ENCODE results near the gene NCAM2.

Gene NCAM2

DNA sequence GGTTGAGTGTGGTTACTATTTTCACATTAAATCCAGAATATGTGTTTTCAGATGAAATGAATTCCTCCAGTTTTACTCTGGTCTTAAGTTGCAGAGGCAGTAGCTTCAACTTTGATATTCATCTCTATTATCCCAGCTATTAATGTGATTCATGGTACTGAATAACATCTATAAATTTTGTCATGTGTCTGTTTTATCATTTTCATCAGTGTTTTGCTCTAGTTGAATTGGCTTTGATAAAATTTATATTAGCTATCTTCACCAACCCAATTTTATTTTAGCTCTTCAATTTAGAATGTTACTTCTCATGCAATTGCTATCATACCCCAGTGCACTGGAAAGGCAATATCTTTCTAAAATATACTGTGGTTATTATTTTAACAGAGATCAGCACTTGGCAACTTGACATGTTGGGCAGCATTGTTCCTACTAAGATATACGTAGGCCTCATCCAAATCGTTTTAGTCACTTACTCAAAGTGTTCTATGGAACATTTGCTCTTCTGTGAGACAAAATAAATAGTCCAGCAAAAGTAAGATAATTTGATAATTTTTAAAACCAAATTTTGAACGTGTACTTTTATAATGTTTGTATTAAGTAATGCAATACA lies 184.3 kb downstream of the NCAM2 start:
- Histone ChIP-seq H3K9ac (ENCODE audit: low read depth, low read length) (no peak overlapping the region), H3K36me3 (ENCODE audit: control insufficient read depth, insufficient read depth, low read length) (no peaks in the 10 kb centered on the region), H3K4me3 (ENCODE audit: low read depth, low read length) (no peak overlapping the region), H3K27me3 (ENCODE audit: control insufficient read depth, insufficient read depth, low read length) (no peaks in the 10 kb centered on the region), H3K9me3 (ENCODE audit: control insufficient read depth, insufficient read depth, low read length) (peaks cover 6% of the 10 kb centered on the region), H3K4me1 (ENCODE audit: control insufficient read depth, insufficient read depth, low read length) (no peaks in the 10 kb centered on the region)

GRCh38 chr21:21183092-21183491 lies 184.9 kb downstream of the NCAM2 start:
- Histone ChIP-seq H3K27me3 (ENCODE audit: control insufficient read depth, insufficient read depth, low read length) (no peaks in the 10 kb centered on the region), H3K9me3 (ENCODE audit: control insufficient read depth, insufficient read depth, low read length) (peaks cover 6% of the 10 kb centered on the region), H3K36me3 (ENCODE audit: control insufficient read depth, insufficient read depth, low read length) (no peaks in the 10 kb centered on the region), H3K4me3 (ENCODE audit: low read depth, low read length) (no peak overlapping the region), H3K9ac (ENCODE audit: low read depth, low read length) (no peak overlapping the region), H3K4me1 (ENCODE audit: control insufficient read depth, insufficient read depth, low read length) (no peaks in the 10 kb centered on the region)

- peaks cover 6% of the 10 kb centered on the region for H3K9me3 ChIP-seq (ENCODE audit: control insufficient read depth, insufficient read depth, low read length)
- H3K4me3 ChIP-seq (ENCODE audit: low read depth, low read length), result no peak overlapping the region
- no peaks in the 10 kb centered on the region for H3K27me3 ChIP-seq (ENCODE audit: control insufficient read depth, insufficient read depth, low read length)
- H3K9ac ChIP-seq (ENCODE audit: low read depth, low read length), result no peak overlapping the region
- no peaks in the 10 kb centered on the region for H3K4me1 ChIP-seq (ENCODE audit: control insufficient read depth, insufficient read depth, low read length)
- no peaks in the 10 kb centered on the region for H3K36me3 ChIP-seq (ENCODE audit: control insufficient read depth, insufficient read depth, low read length)
These were observed 186.7 kb downstream of the NCAM2 start for GRCh38 chr21:21184771-21185528.

GRCh38 chr21:21187579-21187978 lies 189.4 kb downstream of the NCAM2 start:
- no peaks in the 10 kb centered on the region for H3K27me3 ChIP-seq (ENCODE audit: control insufficient read depth, insufficient read depth, low read length)
- H3K4me3 ChIP-seq (ENCODE audit: low read depth, low read length), result no peak overlapping the region
- H3K4me1 ChIP-seq (ENCODE audit: control insufficient read depth, insufficient read depth, low read length), result no peaks in the 10 kb centered on the region
- H3K9ac ChIP-seq (ENCODE audit: low read depth, low read length), result no peak overlapping the region
- no peaks in the 10 kb centered on the region for H3K36me3 ChIP-seq (ENCODE audit: control insufficient read depth, insufficient read depth, low read length)
- peaks cover 6% of the 10 kb centered on the region for H3K9me3 ChIP-seq (ENCODE audit: control insufficient read depth, insufficient read depth, low read length)

GRCh38 chr21:21188513-21189195 lies 190.4 kb downstream of the NCAM2 start:
- Histone ChIP-seq H3K27me3 (ENCODE audit: control insufficient read depth, insufficient read depth, low read length) (no peaks in the 10 kb centered on the region), H3K9ac (ENCODE audit: low read depth, low read length) (no peak overlapping the region), H3K4me3 (ENCODE audit: low read depth, low read length) (no peak overlapping the region), H3K36me3 (ENCODE audit: control insufficient read depth, insufficient read depth, low read length) (no peaks in the 10 kb centered on the region), H3K9me3 (ENCODE audit: control insufficient read depth, insufficient read depth, low read length) (peaks cover 6% of the 10 kb centered on the region), H3K4me1 (ENCODE audit: control insufficient read depth, insufficient read depth, low read length) (no peaks in the 10 kb centered on the region)

DNA sequence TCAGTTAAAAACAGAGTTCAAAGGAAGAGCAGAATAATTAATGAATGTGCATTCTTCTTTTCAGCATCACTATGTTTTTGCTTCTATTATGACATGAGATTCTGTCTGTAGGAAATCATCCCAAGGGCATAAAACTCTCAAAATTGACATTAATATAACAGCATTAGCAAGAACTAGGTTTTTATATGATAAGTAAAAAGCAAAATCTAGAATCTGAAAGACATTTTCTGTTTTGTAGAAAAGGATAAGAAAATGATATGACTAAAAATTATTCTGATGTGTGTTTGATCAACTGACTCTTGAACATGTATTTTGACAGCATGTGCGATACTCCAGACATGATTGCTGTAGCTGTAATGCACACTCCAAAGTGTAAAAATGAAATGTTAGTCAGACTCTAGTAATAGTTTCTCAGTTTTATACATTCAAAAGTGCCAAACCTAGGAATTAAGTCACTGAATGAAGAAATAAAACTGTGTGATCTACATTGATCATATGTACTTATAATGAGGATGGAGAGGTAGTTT lies 197.3 kb downstream of the NCAM2 start:
- Histone ChIP-seq H3K27me3 (ENCODE audit: control insufficient read depth, insufficient read depth, low read length) (no peaks in the 10 kb centered on the region), H3K9me3 (ENCODE audit: control insufficient read depth, insufficient read depth, low read length) (peaks cover 3% of the 10 kb centered on the region), H3K36me3 (ENCODE audit: control insufficient read depth, insufficient read depth, low read length) (no peaks in the 10 kb centered on the region), H3K4me3 (ENCODE audit: low read depth, low read length) (no peak overlapping the region), H3K4me1 (ENCODE audit: control insufficient read depth, insufficient read depth, low read length) (no peaks in the 10 kb centered on the region), H3K9ac (ENCODE audit: low read depth, low read length) (no peak overlapping the region)

DNA sequence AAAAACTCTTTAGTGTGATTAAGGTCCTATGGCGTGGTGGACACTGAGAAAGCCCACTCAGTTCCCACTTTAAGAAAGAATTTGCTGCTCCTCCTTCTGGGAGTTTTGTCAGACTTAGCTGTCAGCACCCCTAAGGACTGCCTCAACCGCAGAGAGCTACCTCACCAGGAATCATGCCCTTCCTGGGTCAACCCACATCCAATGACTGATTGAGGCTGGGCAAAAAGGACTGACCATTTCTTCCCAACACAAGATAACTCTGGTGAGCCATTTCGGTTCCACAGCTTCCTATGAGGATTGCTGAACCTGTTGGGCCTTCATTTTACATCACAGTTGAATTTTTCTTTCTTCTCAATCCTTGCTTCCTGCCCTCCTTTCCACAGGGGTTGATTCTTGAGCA lies 197.9 kb downstream of the NCAM2 start:
- H3K4me3 ChIP-seq (ENCODE audit: low read depth, low read length), result no peak overlapping the region

GRCh38 chr21:21196848-21197247 lies 198.6 kb downstream of the NCAM2 start:
- no peaks in the 10 kb centered on the region for H3K36me3 ChIP-seq (ENCODE audit: control insufficient read depth, insufficient read depth, low read length)
- H3K4me1 ChIP-seq (ENCODE audit: control insufficient read depth, insufficient read depth, low read length), result no peaks in the 10 kb centered on the region
- no peak overlapping the region for H3K4me3 ChIP-seq (ENCODE audit: low read depth, low read length)
- no peak overlapping the region for H3K9ac ChIP-seq (ENCODE audit: low read depth, low read length)
- peaks cover 4% of the 10 kb centered on the region for H3K9me3 ChIP-seq (ENCODE audit: control insufficient read depth, insufficient read depth, low read length)
- H3K27me3 ChIP-seq (ENCODE audit: control insufficient read depth, insufficient read depth, low read length), result no peaks in the 10 kb centered on the region

More for the DNA sequence above, 197.9 kb downstream of the NCAM2 start:
- no peaks in the 10 kb centered on the region for H3K4me1 ChIP-seq (ENCODE audit: control insufficient read depth, insufficient read depth, low read length)
- peaks cover 3% of the 10 kb centered on the region for H3K9me3 ChIP-seq (ENCODE audit: control insufficient read depth, insufficient read depth, low read length)
- no peaks in the 10 kb centered on the region for H3K36me3 ChIP-seq (ENCODE audit: control insufficient read depth, insufficient read depth, low read length)
- H3K27me3 ChIP-seq (ENCODE audit: control insufficient read depth, insufficient read depth, low read length), result no peaks in the 10 kb centered on the region
- no peak overlapping the region for H3K9ac ChIP-seq (ENCODE audit: low read depth, low read length)

- H3K4me1 ChIP-seq (ENCODE audit: control insufficient read depth, insufficient read depth, low read length), result no peaks in the 10 kb centered on the region
- no peaks in the 10 kb centered on the region for H3K36me3 ChIP-seq (ENCODE audit: control insufficient read depth, insufficient read depth, low read length)
- H3K9ac ChIP-seq (ENCODE audit: low read depth, low read length), result no peak overlapping the region
- no peaks in the 10 kb centered on the region for H3K27me3 ChIP-seq (ENCODE audit: control insufficient read depth, insufficient read depth, low read length)
- H3K4me3 ChIP-seq (ENCODE audit: low read depth, low read length), result no peak overlapping the region
- H3K9me3 ChIP-seq (ENCODE audit: control insufficient read depth, insufficient read depth, low read length), result peaks cover 7% of the 10 kb centered on the region
These were observed 201.3 kb downstream of the NCAM2 start for GRCh38 chr21:21199342-21200102.

DNA sequence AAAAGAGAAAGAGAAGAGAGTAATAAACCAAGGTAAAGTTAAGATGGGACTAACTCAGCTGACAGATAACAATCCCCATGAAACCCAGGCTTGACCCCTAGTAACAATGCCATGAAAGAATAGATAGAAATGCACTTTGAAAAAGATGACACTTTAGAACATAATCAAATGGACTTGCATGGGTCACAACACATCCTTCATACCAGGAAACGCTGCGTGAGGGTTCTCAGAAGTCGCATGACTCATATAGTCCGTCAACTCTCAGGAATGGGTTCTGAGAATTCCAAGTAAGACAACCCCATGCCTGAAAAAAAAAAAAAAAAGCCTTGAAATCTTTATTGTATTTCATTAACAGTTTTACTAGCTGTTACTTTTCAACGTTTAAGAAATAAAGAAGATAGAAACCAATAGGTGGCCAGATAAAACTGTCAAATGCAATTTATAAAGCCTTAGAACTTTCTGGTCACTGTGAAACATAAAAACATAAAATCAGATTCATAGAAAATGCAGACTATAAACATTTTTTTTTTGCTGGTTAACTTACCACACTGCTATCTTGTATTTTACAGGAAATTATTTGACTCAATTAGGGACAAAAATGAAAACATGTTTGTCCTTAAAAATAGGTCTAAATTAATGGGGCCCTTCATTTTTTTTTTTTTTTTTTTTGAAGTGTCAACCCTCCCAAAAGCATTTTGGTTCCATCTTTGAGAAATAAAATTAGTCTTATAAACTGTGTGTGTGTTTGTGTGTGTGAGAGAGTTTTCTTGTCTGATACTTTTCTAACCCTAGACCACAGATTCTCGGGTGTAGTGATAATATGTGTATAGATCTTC lies 202.1 kb downstream of the NCAM2 start:
- no peaks in the 10 kb centered on the region for H3K27me3 ChIP-seq (ENCODE audit: control insufficient read depth, insufficient read depth, low read length)
- no peak overlapping the region for H3K9ac ChIP-seq (ENCODE audit: low read depth, low read length)
- no peak overlapping the region for H3K4me3 ChIP-seq (ENCODE audit: low read depth, low read length)
- H3K9me3 ChIP-seq (ENCODE audit: control insufficient read depth, insufficient read depth, low read length), result peaks cover 7% of the 10 kb centered on the region
- H3K36me3 ChIP-seq (ENCODE audit: control insufficient read depth, insufficient read depth, low read length), result no peaks in the 10 kb centered on the region
- no peaks in the 10 kb centered on the region for H3K4me1 ChIP-seq (ENCODE audit: control insufficient read depth, insufficient read depth, low read length)

Data from iPS-15b (cell line).